OCI-LY7 (cell line): ENCODE measurements around the gene CRYBG1.

ENCODE experiments used
- EZH2phosphoT487 ChIP-seq: fragments of 200-600 bp; sonication (generic); IDR thresholded peaks from 2 replicates; pipeline ENCODE4 v1.6.1; 2018; ENCODE audit warnings: low read depth, borderline replicate concordance, mild to moderate bottlenecking, mixed run types, antibody characterized with exemption, low read length, moderate library complexity, mixed read lengths
- TF ChIP-seq, protein P1 (sequence below): fragments of 200-600 bp; sonication (generic); conservative IDR thresholded peaks from 2 replicates; pipeline ENCODE4 v1.5.1; 2014; ENCODE audit warnings: mild to moderate bottlenecking, antibody characterized with exemption, low read length, moderate library complexity, mixed read lengths

DNA sequence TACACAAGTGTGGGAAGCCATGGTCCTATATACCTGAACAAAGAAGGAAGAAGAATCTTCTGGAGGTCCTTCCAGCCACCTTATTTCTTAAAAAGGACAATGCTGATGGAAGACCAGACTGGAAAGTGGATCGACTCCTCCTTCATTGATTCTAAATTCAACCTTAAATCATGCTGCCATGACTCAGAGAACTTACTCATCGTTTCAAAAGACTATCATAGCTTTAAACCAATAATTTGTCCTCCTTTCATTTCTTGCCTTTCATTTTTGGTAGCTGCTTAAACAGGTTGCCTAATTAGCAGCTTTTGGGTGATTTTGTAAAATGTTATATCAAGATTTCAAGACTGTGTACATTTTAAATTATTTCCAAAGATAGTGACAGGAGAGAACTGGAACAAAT, 208.0 kb downstream of the CRYBG1 start:
- TF ChIP-seq, protein P1, sequence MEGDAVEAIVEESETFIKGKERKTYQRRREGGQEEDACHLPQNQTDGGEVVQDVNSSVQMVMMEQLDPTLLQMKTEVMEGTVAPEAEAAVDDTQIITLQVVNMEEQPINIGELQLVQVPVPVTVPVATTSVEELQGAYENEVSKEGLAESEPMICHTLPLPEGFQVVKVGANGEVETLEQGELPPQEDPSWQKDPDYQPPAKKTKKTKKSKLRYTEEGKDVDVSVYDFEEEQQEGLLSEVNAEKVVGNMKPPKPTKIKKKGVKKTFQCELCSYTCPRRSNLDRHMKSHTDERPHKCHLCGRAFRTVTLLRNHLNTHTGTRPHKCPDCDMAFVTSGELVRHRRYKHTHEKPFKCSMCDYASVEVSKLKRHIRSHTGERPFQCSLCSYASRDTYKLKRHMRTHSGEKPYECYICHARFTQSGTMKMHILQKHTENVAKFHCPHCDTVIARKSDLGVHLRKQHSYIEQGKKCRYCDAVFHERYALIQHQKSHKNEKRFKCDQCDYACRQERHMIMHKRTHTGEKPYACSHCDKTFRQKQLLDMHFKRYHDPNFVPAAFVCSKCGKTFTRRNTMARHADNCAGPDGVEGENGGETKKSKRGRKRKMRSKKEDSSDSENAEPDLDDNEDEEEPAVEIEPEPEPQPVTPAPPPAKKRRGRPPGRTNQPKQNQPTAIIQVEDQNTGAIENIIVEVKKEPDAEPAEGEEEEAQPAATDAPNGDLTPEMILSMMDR = no peak
- no peak for TF ChIP-seq EZH2phosphoT487
